ENCODE results near the gene DCP1A. TPM values are rescaled to one million over a fixed set of nuclear protein-coding genes. Genes with fewer than 3 reads are reported as not detected.
A peak's percentile ranks its signal among the peaks of the same experiment; 100 is the strongest.

The DCP1A gene
- total RNA-seq, 4 donors from 2014 or later: 20.7 to 37.4 (median 27.1) TPM

DNA sequence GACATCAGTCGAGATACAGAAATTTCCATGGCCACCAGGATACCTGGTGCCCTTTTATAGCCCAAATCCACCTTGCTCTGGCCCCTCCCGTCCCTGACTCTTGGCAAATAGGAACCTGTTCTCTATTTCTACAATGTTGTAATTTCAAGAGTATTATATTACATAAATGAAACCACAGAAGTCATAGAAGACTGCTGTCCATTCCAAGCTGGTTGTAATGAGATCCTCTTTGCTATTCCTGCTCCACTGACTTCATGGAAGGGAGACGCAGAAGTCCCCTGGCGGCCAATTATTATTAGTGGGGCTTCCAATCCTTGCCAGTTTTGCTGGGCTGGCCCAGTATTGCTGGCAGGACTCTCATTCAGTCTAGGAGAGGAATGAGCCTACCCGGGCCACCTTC is 26.6 kb downstream of the DCP1A start:
- Histone ChIP-seq H3K4me3 (no peak overlapping the region), H3K36me3 (peaks cover 0 to 26% of the 10 kb centered on the region in 2 donors), H3K27me3 (no peaks in the 10 kb centered on the region), H3K4me1 (peaks cover 0 to 38% (median 7%) of the 10 kb centered on the region in 3 donors), H3K27ac (peak overlapping the region in 1 of 4 donors; percentile 9), H3K9me3 (no peaks in the 10 kb centered on the region)
- WGBS, 2 donors (ENCODE audit: low coverage in 1 of 2): 87 to 89% methylated on average over 4 of the region's 5 CpGs
- TF ChIP-seq EP300 (IDR thresholded peaks at IDR 0.05): no peak
- TF ChIP-seq, protein P1, sequence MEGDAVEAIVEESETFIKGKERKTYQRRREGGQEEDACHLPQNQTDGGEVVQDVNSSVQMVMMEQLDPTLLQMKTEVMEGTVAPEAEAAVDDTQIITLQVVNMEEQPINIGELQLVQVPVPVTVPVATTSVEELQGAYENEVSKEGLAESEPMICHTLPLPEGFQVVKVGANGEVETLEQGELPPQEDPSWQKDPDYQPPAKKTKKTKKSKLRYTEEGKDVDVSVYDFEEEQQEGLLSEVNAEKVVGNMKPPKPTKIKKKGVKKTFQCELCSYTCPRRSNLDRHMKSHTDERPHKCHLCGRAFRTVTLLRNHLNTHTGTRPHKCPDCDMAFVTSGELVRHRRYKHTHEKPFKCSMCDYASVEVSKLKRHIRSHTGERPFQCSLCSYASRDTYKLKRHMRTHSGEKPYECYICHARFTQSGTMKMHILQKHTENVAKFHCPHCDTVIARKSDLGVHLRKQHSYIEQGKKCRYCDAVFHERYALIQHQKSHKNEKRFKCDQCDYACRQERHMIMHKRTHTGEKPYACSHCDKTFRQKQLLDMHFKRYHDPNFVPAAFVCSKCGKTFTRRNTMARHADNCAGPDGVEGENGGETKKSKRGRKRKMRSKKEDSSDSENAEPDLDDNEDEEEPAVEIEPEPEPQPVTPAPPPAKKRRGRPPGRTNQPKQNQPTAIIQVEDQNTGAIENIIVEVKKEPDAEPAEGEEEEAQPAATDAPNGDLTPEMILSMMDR (IDR thresholded peaks at IDR 0.05): no peak
- no peak for TF ChIP-seq POLR2A (IDR thresholded peaks at IDR 0.05)
- no peak for TF ChIP-seq POLR2AphosphoS5 (IDR thresholded peaks at IDR 0.05)
- ATAC-seq: no peak

DNA sequence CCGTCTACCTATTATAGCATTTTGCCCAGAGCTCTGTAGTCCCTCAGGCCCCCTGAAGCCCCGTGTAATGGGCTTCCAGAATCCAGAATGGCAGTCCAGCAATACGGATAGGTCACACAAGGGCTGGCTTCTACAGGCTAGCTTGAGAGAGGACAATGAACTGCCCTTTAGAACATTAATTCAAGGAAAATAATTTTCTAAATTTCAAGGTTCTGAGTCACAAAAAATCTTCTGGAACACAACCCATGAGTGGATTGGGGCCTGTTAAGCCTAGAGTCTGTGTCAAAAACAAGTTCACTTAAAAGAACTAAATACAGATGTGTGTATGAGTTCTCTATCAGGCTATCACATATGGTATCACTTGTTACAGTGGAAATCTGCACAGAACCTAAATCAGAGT is 28.8 kb downstream of the DCP1A start:
- WGBS, 2 donors (ENCODE audit: low coverage in 1 of 2): 48% methylated on average over 3 of the region's 3 CpGs
- no peaks in the 10 kb centered on the region for H3K27me3 ChIP-seq
- H3K27ac ChIP-seq: peak overlapping the region in 2 of 4 donors; percentile 1 to 50
- H3K4me3 ChIP-seq: no peak overlapping the region
- ATAC-seq: peak; percentile 36
- H3K9me3 ChIP-seq: no peaks in the 10 kb centered on the region
- TF ChIP-seq EP300 (IDR thresholded peaks at IDR 0.05) (no peak), POLR2AphosphoS5 (IDR thresholded peaks at IDR 0.05) (no peak), POLR2A (IDR thresholded peaks at IDR 0.05) (no peak)
- TF ChIP-seq, protein P1 (IDR thresholded peaks at IDR 0.05): no peak
- peaks cover 0 to 41% (median 0%) of the 10 kb centered on the region in 3 donors for H3K4me1 ChIP-seq
- peaks cover 0 to 26% of the 10 kb centered on the region in 2 donors for H3K36me3 ChIP-seq

DNA sequence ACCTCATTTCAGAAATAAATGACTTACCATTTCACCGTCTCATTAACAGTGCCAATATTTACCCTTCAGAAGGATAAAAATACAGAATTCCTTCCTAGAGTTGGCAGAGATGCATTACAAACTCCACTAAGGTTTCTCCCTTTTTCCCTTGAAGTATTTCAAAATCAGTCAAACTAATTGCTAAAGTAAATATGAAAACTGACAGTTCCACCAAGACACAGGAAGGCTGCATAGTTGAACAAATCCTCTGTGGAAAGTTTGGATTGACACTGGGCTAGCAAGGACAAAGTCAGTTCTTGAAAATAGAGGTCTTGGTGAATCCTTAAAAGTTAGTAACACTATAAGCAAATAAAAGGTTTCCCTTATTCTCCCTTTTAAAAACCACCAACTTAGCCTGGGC is 34.5 kb downstream of the DCP1A start:
- TF ChIP-seq EP300 (IDR thresholded peaks at IDR 0.05): no peak
- TF ChIP-seq, protein P1 (IDR thresholded peaks at IDR 0.05): no peak
- TF ChIP-seq POLR2A (IDR thresholded peaks at IDR 0.05): no peak
- no peak for TF ChIP-seq POLR2AphosphoS5 (IDR thresholded peaks at IDR 0.05)
- peak; percentile 41 for ATAC-seq
- peaks cover 0 to 32% (median 0%) of the 10 kb centered on the region in 3 donors for H3K4me1 ChIP-seq
- H3K27ac ChIP-seq: peak overlapping the region in 3 of 4 donors; percentile 24 to 66 (median 53)
- no peaks in the 10 kb centered on the region for H3K9me3 ChIP-seq
- no peak overlapping the region for H3K4me3 ChIP-seq
- H3K27me3 ChIP-seq: no peaks in the 10 kb centered on the region
- 14 to 19% methylated on average over 1 of the region's 1 CpG for WGBS, 2 donors (ENCODE audit: low coverage in 1 of 2)
- peaks cover 0 to 54% of the 10 kb centered on the region in 2 donors for H3K36me3 ChIP-seq

DNA sequence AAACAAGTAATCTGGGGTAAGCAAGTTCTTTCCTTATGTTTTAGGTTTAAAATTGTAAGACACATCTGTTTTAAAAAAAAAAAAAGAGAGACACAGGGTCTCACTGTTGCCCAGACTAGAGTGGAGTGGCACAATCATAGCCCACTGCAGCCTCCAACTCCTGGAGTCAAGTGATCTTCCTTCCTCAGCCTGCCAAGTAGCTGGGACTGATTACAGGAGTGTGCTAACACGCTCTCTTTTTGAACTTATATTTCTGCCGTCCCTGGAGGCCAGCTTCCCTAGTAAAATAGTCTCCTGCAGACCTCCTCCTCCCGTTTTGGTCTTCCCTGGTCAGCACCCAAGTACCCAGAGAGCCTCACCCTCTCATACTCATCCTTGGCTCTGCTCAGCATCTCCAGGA is 35.5 kb downstream of the DCP1A start:
- Histone ChIP-seq H3K4me3 (no peak overlapping the region), H3K27ac (peak overlapping the region in 3 of 4 donors; percentile 17 to 53 (median 24)), H3K4me1 (peaks cover 0 to 36% (median 0%) of the 10 kb centered on the region in 3 donors), H3K9me3 (no peaks in the 10 kb centered on the region), H3K27me3 (no peaks in the 10 kb centered on the region), H3K36me3 (peaks cover 0 to 50% of the 10 kb centered on the region in 2 donors)
- TF ChIP-seq POLR2AphosphoS5 (IDR thresholded peaks at IDR 0.05): no peak
- TF ChIP-seq, protein P1 (IDR thresholded peaks at IDR 0.05): no peak
- no peak for TF ChIP-seq EP300 (IDR thresholded peaks at IDR 0.05)
- ATAC-seq: no peak
- WGBS, 2 donors (ENCODE audit: low coverage in 1 of 2): 76% methylated on average over 3 of the region's 3 CpGs; no CpG with 5 or more reads in 1 of the 2 donors

GRCh38 chr3:53303957-53304356 is 43.4 kb downstream of the DCP1A start:
- no peaks in the 10 kb centered on the region for H3K27me3 ChIP-seq
- peaks cover 0 to 28% (median 0%) of the 10 kb centered on the region in 3 donors for H3K4me1 ChIP-seq
- ATAC-seq: no peak
- H3K36me3 ChIP-seq: peaks cover 0 to 54% of the 10 kb centered on the region in 2 donors
- 44 to 56% methylated on average over 3 of the region's 3 CpGs for WGBS, 2 donors (ENCODE audit: low coverage in 1 of 2)
- no peak overlapping the region for H3K4me3 ChIP-seq
- TF ChIP-seq, protein P1 (IDR thresholded peaks at IDR 0.05): no peak
- TF ChIP-seq POLR2AphosphoS5 (IDR thresholded peaks at IDR 0.05): no peak
- no peak for TF ChIP-seq POLR2A (IDR thresholded peaks at IDR 0.05)
- no peak for TF ChIP-seq EP300 (IDR thresholded peaks at IDR 0.05)
- H3K9me3 ChIP-seq: no peaks in the 10 kb centered on the region
- H3K27ac ChIP-seq: peak overlapping the region in 2 of 4 donors; percentile 35 to 42

All from gastroesophageal sphincter (tissue), 4 donors.